Endothelial cell (in vitro differentiated cells): ENCODE data around the gene TSPAN7. TPM values are rescaled to one million over a fixed set of nuclear protein-coding genes. Genes with fewer than 3 reads are reported as not detected.

Experiments used
- DNase-seq: peaks from one replicate; pipeline ENCODE4 v3.0.0; 2021; ENCODE audit warnings: low spot score
- H3K27ac Mint-ChIP-seq: one replicate; pipeline ENCODE4 v1.8.0; 2021; ENCODE audit warnings: mixed read lengths, inconsistent platforms; ENCODE audit not compliant: unreplicated experiment
- H3K27me3 Mint-ChIP-seq: one replicate; pipeline ENCODE4 v1.8.0; 2021; ENCODE audit warnings: mild to moderate bottlenecking, moderate library complexity, mixed read lengths, inconsistent platforms; ENCODE audit not compliant: unreplicated experiment
- H3K36me3 Mint-ChIP-seq: one replicate; pipeline ENCODE4 v1.8.0; 2021; ENCODE audit warnings: mild to moderate bottlenecking, low read depth, mixed read lengths, inconsistent platforms; ENCODE audit not compliant: unreplicated experiment
- H3K4me1 Mint-ChIP-seq: one replicate; pipeline ENCODE4 v1.8.0; 2021; ENCODE audit warnings: mild to moderate bottlenecking, mixed read lengths, inconsistent platforms; ENCODE audit not compliant: unreplicated experiment
- H3K4me3 Mint-ChIP-seq: one replicate; pipeline ENCODE4 v1.8.0; 2021; ENCODE audit warnings: mild to moderate bottlenecking, mixed read lengths, inconsistent platforms; ENCODE audit not compliant: unreplicated experiment
- H3K9me3 Mint-ChIP-seq: one replicate; pipeline ENCODE4 v1.8.0; 2021; ENCODE audit warnings: mixed read lengths, inconsistent platforms; ENCODE audit not compliant: unreplicated experiment
- total RNA-seq: library from RNA; stranded (reverse); fragmentation: NEBNext Ultra II Directional; extraction: Animal tissue kit (Norgen Biotek cat#: 25700); gene quantifications from one replicate; pipeline ENCODE4 v1.2.1, GENCODE V29; 2021; ENCODE audit not compliant: unreplicated experiment
- TF ChIP-seq, protein P1 (sequence below): fragments of 200-600 bp; sonication (generic); IDR thresholded peaks from one replicate; pipeline ENCODE4 v1.5.0; 2021; ENCODE audit warnings: antibody characterized with exemption; ENCODE audit not compliant: unreplicated experiment

Gene TSPAN7
- total RNA-seq, 1 donor from 2014 or later: 12.4 TPM

- Mint-ChIP-seq H3K27ac (no peak overlapping the region), H3K9me3 (no peaks in the 10 kb centered on the region), H3K36me3 (no peaks in the 10 kb centered on the region), H3K4me3 (no peak overlapping the region), H3K27me3 (no peaks in the 10 kb centered on the region), H3K4me1 (no peaks in the 10 kb centered on the region)
- DNase-seq: no peak
- TF ChIP-seq, protein P1, sequence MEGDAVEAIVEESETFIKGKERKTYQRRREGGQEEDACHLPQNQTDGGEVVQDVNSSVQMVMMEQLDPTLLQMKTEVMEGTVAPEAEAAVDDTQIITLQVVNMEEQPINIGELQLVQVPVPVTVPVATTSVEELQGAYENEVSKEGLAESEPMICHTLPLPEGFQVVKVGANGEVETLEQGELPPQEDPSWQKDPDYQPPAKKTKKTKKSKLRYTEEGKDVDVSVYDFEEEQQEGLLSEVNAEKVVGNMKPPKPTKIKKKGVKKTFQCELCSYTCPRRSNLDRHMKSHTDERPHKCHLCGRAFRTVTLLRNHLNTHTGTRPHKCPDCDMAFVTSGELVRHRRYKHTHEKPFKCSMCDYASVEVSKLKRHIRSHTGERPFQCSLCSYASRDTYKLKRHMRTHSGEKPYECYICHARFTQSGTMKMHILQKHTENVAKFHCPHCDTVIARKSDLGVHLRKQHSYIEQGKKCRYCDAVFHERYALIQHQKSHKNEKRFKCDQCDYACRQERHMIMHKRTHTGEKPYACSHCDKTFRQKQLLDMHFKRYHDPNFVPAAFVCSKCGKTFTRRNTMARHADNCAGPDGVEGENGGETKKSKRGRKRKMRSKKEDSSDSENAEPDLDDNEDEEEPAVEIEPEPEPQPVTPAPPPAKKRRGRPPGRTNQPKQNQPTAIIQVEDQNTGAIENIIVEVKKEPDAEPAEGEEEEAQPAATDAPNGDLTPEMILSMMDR: no peak
These were observed 45.1 kb upstream of the TSPAN7 start for GRCh38 chrX:38516196-38516774.

DNA sequence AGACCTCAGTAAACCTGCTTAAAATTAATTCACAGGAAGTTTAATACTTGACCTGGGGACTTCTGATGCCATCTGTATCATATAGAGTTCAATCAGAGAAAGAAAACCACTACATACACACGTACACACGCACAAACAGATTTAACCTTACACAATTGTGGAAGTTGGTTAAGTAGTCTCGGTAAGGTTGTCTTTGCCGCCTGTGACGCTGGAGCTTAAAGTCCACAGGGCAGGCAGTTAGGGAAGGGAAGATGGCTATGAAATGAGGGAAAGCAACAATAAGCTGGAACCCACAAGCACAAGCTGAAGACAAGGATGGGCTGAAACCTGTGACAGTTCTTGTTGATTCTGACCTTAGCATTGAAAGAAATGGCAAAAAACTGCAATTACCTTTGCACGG is 41.7 kb upstream of the TSPAN7 start:
- Mint-ChIP-seq H3K4me1 (no peaks in the 10 kb centered on the region), H3K36me3 (no peaks in the 10 kb centered on the region), H3K27me3 (no peaks in the 10 kb centered on the region), H3K4me3 (no peak overlapping the region), H3K27ac (no peak overlapping the region), H3K9me3 (no peaks in the 10 kb centered on the region)
- no peak for DNase-seq
- TF ChIP-seq, protein P1: no peak

- Mint-ChIP-seq H3K4me3 (no peak overlapping the region), H3K27me3 (no peaks in the 10 kb centered on the region), H3K36me3 (no peaks in the 10 kb centered on the region), H3K27ac (no peak overlapping the region), H3K9me3 (no peaks in the 10 kb centered on the region), H3K4me1 (no peaks in the 10 kb centered on the region)
- TF ChIP-seq, protein P1: no peak
- DNase-seq: no peak
These were observed 23.2 kb upstream of the TSPAN7 start for GRCh38 chrX:38538134-38538533.

DNA sequence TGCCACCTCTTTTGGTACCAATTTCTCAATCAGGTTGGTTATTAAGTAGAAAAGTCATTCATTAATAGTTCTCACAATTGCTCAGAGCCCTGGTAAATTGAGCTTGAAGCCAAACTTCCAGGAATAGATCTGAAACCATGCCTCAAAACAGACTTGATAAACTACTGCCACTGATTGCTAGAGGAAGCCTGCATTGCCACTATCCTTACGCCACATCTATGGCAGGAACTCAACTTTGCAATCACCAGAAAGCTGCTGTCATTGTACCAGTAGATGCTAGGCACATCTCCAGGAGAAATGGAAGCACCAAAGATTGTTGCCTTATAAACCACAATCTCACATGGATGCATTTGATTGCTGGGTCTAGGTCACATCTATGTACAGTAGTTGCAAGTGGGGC is 21.6 kb upstream of the TSPAN7 start:
- no peak for DNase-seq
- Mint-ChIP-seq H3K27me3 (no peaks in the 10 kb centered on the region), H3K9me3 (no peaks in the 10 kb centered on the region), H3K4me3 (no peak overlapping the region), H3K27ac (no peak overlapping the region), H3K4me1 (no peaks in the 10 kb centered on the region), H3K36me3 (no peaks in the 10 kb centered on the region)
- TF ChIP-seq, protein P1: no peak

DNA sequence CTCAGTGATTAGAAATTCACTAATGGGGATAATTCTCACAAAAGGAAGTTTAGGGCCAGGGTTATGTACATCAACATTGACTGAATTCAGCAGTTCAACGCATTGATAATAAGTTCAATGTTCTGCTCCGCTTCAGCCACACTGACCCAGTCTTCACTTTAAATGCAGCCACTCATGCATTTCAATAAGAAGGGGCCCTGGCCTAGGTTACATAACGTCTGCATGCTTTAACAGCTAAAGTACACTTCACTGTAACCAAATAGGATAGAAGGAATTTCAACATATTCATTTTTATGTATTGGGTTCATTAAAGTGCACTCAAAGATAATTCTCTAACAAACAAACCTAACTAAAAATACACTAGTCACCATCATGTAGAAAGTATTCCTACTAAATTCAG is 12.8 kb upstream of the TSPAN7 start:
- H3K27me3 Mint-ChIP-seq: no peaks in the 10 kb centered on the region
- TF ChIP-seq, protein P1: no peak
- no peak for DNase-seq
- H3K27ac Mint-ChIP-seq: no peak overlapping the region
- H3K4me1 Mint-ChIP-seq: no peaks in the 10 kb centered on the region
- no peak overlapping the region for H3K4me3 Mint-ChIP-seq
- no peaks in the 10 kb centered on the region for H3K36me3 Mint-ChIP-seq
- H3K9me3 Mint-ChIP-seq: no peaks in the 10 kb centered on the region
